HUES64 (cell line): ENCODE data around the gene FBXO27.

Source experiments
- H3K27ac ChIP-seq: 2 replicates; pipeline ENCODE4 v1.7.0; 2013; ENCODE audit warnings: low read depth, low read length, inconsistent platforms
- H3K27me3 ChIP-seq: 2 replicates; pipeline ENCODE4 v1.6.1; 2013; ENCODE audit warnings: mild to moderate bottlenecking, low read length; ENCODE audit not compliant: insufficient read depth
- H3K36me3 ChIP-seq: 2 replicates; pipeline ENCODE4 v1.6.1; 2013; ENCODE audit warnings: mild to moderate bottlenecking, low read length; ENCODE audit not compliant: insufficient read depth
- H3K4me1 ChIP-seq: 2 replicates; pipeline ENCODE4 v1.6.1; 2013; ENCODE audit warnings: mild to moderate bottlenecking, low read length, moderate library complexity; ENCODE audit not compliant: insufficient read depth
- H3K4me3 ChIP-seq: 2 replicates; pipeline ENCODE4 v1.5.1; 2013; ENCODE audit warnings: mild to moderate bottlenecking, low read length, moderate library complexity
- H3K9ac ChIP-seq: 2 replicates; pipeline ENCODE4 v1.6.1; 2013; ENCODE audit warnings: mild to moderate bottlenecking, low read depth, low read length
- H3K9me3 ChIP-seq: 2 replicates; pipeline ENCODE4 v1.6.1; 2013; ENCODE audit warnings: low read depth, low read length; ENCODE audit not compliant: insufficient read depth
- WGBS: fragments of 150-250, 120-280 bp; methylation state at CpG from one replicate; pipeline ENCODE4 v1.1.7; 2013; ENCODE audit warnings: missing lambda C conversion rate; 5-methylcytosine and 5-hydroxymethylcytosine counted together

The FBXO27 gene

DNA sequence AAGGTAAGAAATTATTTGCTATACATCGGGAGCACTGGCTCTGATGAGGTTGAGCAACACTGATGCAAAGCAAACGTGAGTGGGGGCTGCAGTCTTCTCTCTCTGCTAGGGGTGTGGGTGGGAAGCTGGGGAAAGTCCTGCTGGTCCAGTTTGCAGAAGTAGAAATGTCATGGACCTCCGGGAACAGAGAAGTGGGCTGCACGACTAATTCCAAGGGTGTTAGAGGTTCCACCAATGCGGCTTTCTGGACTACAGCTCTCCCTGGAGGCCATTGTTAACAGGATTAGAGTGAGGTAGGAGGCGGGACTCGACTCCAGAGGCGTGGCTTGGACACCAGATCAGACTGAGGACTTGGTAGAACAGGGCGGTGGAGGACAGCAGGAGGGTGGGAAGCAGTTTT lies 5.7 kb upstream of the FBXO27 start:
- Histone ChIP-seq H3K9me3 (no peaks in the 10 kb centered on the region), H3K27me3 (no peaks in the 10 kb centered on the region; the same call in 1 of the 2 replicates), H3K27ac (no peak overlapping the region), H3K4me3 (no peak overlapping the region), H3K4me1 (no peaks in the 10 kb centered on the region), H3K9ac (no peak overlapping the region), H3K36me3 (no peaks in the 10 kb centered on the region)
- WGBS = 25% methylated on average over 8 of the region's 9 CpGs

GRCh38 chr19:39037194-39037593 lies 4.8 kb upstream of the FBXO27 start:
- no peak overlapping the region for H3K27ac ChIP-seq
- H3K9ac ChIP-seq = no peak overlapping the region
- no peaks in the 10 kb centered on the region for H3K9me3 ChIP-seq
- H3K36me3 ChIP-seq = no peaks in the 10 kb centered on the region
- no peak overlapping the region for H3K4me3 ChIP-seq
- 0 out of 2 replicates have a peak, but pooled peaks cover 4% of the 10 kb centered on the region for H3K4me1 ChIP-seq
- no peaks in the 10 kb centered on the region; the same call in 1 of the 2 replicates for H3K27me3 ChIP-seq
- 80% methylated on average over 2 of the region's 2 CpGs for WGBS

- no peaks in the 10 kb centered on the region; the same call in 1 of the 2 replicates for H3K27me3 ChIP-seq
- H3K4me1 ChIP-seq = 0 out of 2 replicates have a peak, but pooled peaks cover 4% of the 10 kb centered on the region
- H3K36me3 ChIP-seq = no peaks in the 10 kb centered on the region
- no peaks in the 10 kb centered on the region for H3K9me3 ChIP-seq
- no peak overlapping the region for H3K27ac ChIP-seq
- H3K4me3 ChIP-seq = no peak overlapping the region
- H3K9ac ChIP-seq = no peak overlapping the region
Measured at GRCh38 chr19:39036581-39036980, 4.2 kb upstream of the FBXO27 start.

GRCh38 chr19:39031368-39032062 lies 834 bp downstream of the FBXO27 start:
- WGBS = under 1% methylated on average over 49 of the region's 49 CpGs
- Histone ChIP-seq H3K4me1 (0 out of 2 replicates have a peak, but pooled peaks cover 7% of the 10 kb centered on the region), H3K36me3 (peaks cover 14% of the 10 kb centered on the region), H3K9ac (peak overlapping the region; percentile 39), H3K9me3 (peaks cover 10% of the 10 kb centered on the region; the same call in 1 of the 2 replicates), H3K27ac (peak overlapping the region; percentile 61; the same call in 1 of the 2 replicates), H3K27me3 (no peaks in the 10 kb centered on the region; the same call in 1 of the 2 replicates), H3K4me3 (peak overlapping the region; percentile 66)

GRCh38 chr19:39030854-39031367 lies 1.4 kb downstream of the FBXO27 start:
- H3K4me3 ChIP-seq = peak overlapping the region; percentile 66
- H3K27ac ChIP-seq = peak overlapping the region; percentile 61; the same call in 1 of the 2 replicates
- 0 out of 2 replicates have a peak, but pooled peaks cover 7% of the 10 kb centered on the region for H3K4me1 ChIP-seq

GRCh38 chr19:39024875-39025641 lies 7.3 kb downstream of the FBXO27 start:
- Histone ChIP-seq H3K27ac (no peak overlapping the region), H3K27me3 (no peaks in the 10 kb centered on the region), H3K36me3 (peaks cover 18% of the 10 kb centered on the region), H3K4me3 (no peak overlapping the region), H3K4me1 (no peaks in the 10 kb centered on the region), H3K9ac (no peak overlapping the region), H3K9me3 (peaks cover 10% of the 10 kb centered on the region; the same call in 1 of the 2 replicates)
- 94% methylated on average over 14 of the region's 14 CpGs for WGBS

More at GRCh38 chr19:39030854-39031367, 1.4 kb downstream of the FBXO27 start:
- Histone ChIP-seq H3K36me3 (peaks cover 17% of the 10 kb centered on the region), H3K27me3 (no peaks in the 10 kb centered on the region; the same call in 1 of the 2 replicates), H3K9me3 (peaks cover 10% of the 10 kb centered on the region; the same call in 1 of the 2 replicates), H3K9ac (peak overlapping the region; percentile 61)
- 14% methylated on average over 11 of the region's 11 CpGs for WGBS

DNA sequence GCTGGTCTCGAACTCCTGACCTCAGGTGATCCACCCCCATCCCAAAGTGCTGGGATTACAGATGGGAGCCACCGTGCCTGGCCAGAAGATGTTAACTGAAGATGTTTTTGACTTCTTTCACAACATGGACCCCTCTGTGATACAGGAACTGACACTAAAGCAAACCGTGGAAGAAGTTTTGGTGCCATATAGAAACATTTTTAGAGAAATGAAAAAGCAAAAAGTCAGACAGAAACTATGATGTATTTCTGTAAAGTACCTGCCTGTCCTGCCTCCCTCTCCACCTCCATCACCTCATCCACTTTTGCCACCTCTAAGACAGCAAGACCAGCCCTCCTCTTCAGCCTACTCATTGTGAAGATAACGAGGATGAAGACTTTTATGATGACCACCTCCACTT lies 11.3 kb downstream of the FBXO27 start:
- 78% methylated on average over 4 of the region's 4 CpGs for WGBS
- Histone ChIP-seq H3K9me3 (no peaks in the 10 kb centered on the region), H3K4me3 (no peak overlapping the region), H3K27me3 (no peaks in the 10 kb centered on the region), H3K4me1 (no peaks in the 10 kb centered on the region), H3K9ac (no peak overlapping the region), H3K27ac (no peak overlapping the region), H3K36me3 (0 out of 2 replicates have a peak, but pooled peaks cover 3% of the 10 kb centered on the region)

DNA sequence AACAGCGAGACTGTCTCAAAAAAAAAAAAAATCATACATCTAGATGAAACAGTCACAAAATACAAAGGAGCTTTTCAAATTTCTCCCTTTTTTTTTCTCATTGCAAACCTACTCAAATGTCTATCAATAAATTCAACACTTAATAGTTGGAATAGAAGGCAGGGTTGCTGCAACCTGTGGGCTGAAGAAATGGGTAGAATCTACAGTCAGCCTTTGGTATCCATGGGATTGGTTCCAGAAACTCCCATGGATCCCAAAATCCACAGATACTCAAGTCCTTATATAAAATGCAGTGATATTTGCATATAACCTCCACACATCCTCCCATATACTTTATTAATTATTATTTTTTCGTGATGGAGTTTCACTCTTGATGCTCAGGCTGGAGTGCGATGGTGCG lies 14.7 kb downstream of the FBXO27 start:
- H3K9me3 ChIP-seq = no peaks in the 10 kb centered on the region
- H3K4me3 ChIP-seq = no peak overlapping the region
- no peaks in the 10 kb centered on the region for H3K4me1 ChIP-seq
- no peak overlapping the region for H3K9ac ChIP-seq
- no peak overlapping the region for H3K27ac ChIP-seq
- H3K27me3 ChIP-seq = no peaks in the 10 kb centered on the region
- H3K36me3 ChIP-seq = no peaks in the 10 kb centered on the region
- WGBS = 98% methylated on average over 4 of the region's 4 CpGs

DNA sequence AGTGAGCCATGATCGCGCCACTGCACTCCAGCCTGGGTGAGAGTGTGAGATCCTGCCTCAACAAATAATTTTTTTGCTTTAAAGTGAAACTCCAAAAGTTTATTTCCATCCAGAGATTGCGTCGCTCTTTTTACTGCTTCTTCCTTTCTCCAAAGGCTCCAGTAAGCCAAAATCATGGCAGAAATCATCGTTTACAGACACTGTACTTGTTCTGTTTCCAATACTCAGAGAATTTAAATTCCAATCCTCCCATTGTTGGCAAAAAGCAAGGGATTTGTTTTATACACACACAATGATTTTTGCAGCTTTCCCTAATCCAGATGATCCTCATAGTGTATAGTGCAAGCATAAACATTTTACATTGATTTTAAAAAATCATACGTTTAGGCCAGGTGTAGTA lies 15.3 kb downstream of the FBXO27 start:
- Histone ChIP-seq H3K9ac (no peak overlapping the region), H3K27ac (no peak overlapping the region), H3K9me3 (no peaks in the 10 kb centered on the region), H3K4me1 (no peaks in the 10 kb centered on the region), H3K36me3 (no peaks in the 10 kb centered on the region), H3K4me3 (no peak overlapping the region), H3K27me3 (no peaks in the 10 kb centered on the region)
- WGBS = 95% methylated on average over 6 of the region's 6 CpGs

GRCh38 chr19:39014037-39014436 lies 18.3 kb downstream of the FBXO27 start:
- Histone ChIP-seq H3K36me3 (no peaks in the 10 kb centered on the region), H3K4me3 (no peak overlapping the region), H3K27me3 (no peaks in the 10 kb centered on the region), H3K9ac (no peak overlapping the region), H3K4me1 (no peaks in the 10 kb centered on the region), H3K27ac (no peak overlapping the region), H3K9me3 (no peaks in the 10 kb centered on the region)
- WGBS = 93% methylated on average over 7 of the region's 7 CpGs

GRCh38 chr19:39009001-39009400 lies 23.3 kb downstream of the FBXO27 start:
- Histone ChIP-seq H3K9ac (no peak overlapping the region), H3K27me3 (no peaks in the 10 kb centered on the region), H3K4me1 (no peaks in the 10 kb centered on the region), H3K4me3 (no peak overlapping the region), H3K36me3 (no peaks in the 10 kb centered on the region), H3K27ac (no peak overlapping the region), H3K9me3 (no peaks in the 10 kb centered on the region)
- 93% methylated on average over 6 of the region's 6 CpGs for WGBS
